Coronary artery (tissue), 2 donors: Measurements from ENCODE around the gene TEKT2.

Experiments
- DNase-seq: peaks from one replicate; pipeline ENCODE4 v3.0.0-alpha.2; 2017; ENCODE audit warnings: low spot score
- H3K27ac ChIP-seq, 2 donors: fragments of 200-600 bp; sonication (generic); one replicate each; pipeline ENCODE4 v1.5.1; 2016 to 2019
- H3K4me3 ChIP-seq: fragments of 200-600 bp; sonication (generic); 2 replicates; pipeline ENCODE4 v1.5.1; 2016; ENCODE audit warnings: mild to moderate bottlenecking, moderate library complexity
- CTCF ChIP-seq: fragments of 200-600 bp; sonication (generic); IDR thresholded peaks from one replicate; pipeline ENCODE4 v1.5.1; 2019; ENCODE audit warnings: antibody characterized with exemption

The TEKT2 gene

GRCh38 chr1:36136535-36136934, 52.6 kb downstream of the TEKT2 start:
- no peak for TF ChIP-seq CTCF
- Histone ChIP-seq H3K27ac (peak overlapping the region; percentile 59 to 84), H3K4me3 (no peak overlapping the region)
- no peak for DNase-seq

GRCh38 chr1:36137226-36137625, 53.3 kb downstream of the TEKT2 start:
- no peak for DNase-seq
- no peak overlapping the region for H3K4me3 ChIP-seq
- peak overlapping the region; percentile 59 to 84 for H3K27ac ChIP-seq
- no peak for TF ChIP-seq CTCF

GRCh38 chr1:36137776-36138175, 53.9 kb downstream of the TEKT2 start:
- DNase-seq, result no peak
- TF ChIP-seq CTCF, result no peak
- Histone ChIP-seq H3K4me3 (no peak overlapping the region), H3K27ac (peak overlapping the region in 1 of 2 donors; percentile 59)
